ENCODE results near the gene HSBP1L1.

The HSBP1L1 gene

GRCh38 chr18:79936641-79937040, 27.8 kb upstream of the HSBP1L1 start:
- no peaks in the 10 kb centered on the region for H3K36me3 ChIP-seq (ENCODE audit: insufficient read depth, low read length)
- no peak overlapping the region for H3K9ac ChIP-seq (ENCODE audit: low read depth, low read length)
- H3K9me3 ChIP-seq (ENCODE audit: control insufficient read depth, insufficient read depth, low read length): no peaks in the 10 kb centered on the region; the same call in 1 of the 2 replicates
- H3K4me1 ChIP-seq (ENCODE audit: insufficient read depth, low read length): no peaks in the 10 kb centered on the region

DNA sequence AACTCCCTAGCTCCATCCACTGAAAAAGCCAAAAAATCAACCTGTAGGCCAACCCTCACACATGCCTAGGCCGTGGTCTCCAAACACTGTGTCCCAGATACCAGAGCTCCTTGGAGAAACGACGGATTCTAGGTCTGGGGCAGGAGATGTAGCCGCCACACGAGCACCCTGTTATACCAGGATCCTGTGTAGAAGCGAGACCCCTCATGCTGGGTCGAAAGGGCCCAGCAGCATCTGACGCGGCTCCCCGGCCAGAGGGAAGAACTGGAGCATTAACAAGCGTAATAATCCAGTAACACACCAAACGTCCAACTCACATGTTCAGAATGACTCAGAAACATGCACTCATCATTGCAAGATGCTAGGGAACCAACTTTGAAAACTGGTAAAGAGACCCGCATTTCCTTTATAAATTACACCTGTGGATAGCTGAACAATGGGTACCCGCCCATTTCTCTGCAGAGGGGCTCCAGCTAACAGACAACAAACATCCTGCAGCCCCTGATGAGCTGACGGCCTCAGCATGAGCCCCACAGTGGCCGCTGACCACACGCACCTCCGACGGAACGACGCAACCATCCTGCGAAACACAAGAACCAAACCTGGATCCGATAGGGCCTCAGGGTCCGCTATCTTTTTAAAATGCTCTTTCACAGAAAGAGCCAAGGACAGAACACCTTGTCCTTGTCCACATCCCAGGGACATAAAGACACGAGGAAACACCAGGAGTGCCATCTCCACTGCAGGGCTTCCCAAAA, 27.2 kb upstream of the HSBP1L1 start:
- Histone ChIP-seq H3K36me3 (ENCODE audit: insufficient read depth, low read length) (no peaks in the 10 kb centered on the region), H3K9me3 (ENCODE audit: control insufficient read depth, insufficient read depth, low read length) (no peaks in the 10 kb centered on the region; the same call in 1 of the 2 replicates), H3K9ac (ENCODE audit: low read depth, low read length) (no peak overlapping the region), H3K4me1 (ENCODE audit: insufficient read depth, low read length) (no peaks in the 10 kb centered on the region)

DNA sequence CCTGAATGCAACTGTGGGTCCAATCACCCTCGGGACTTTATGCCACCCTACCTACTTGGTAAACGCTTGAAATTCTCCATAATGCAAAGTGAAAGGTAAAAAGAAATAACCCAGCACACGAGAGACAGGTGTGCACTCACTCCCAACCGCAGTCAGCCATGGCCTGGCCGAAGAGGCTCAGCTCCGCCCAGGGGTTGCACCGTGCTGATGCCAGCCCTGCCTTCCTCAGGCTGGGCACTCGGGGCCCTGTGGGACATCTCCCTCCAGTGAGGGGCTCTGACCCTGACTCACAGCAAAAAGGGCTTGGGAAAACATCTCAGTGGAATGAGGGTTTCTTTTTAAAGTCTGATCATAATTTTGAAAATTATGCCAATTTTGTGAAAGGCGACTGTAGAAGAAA, 26.2 kb upstream of the HSBP1L1 start:
- no peaks in the 10 kb centered on the region for H3K9me3 ChIP-seq (ENCODE audit: control insufficient read depth, insufficient read depth, low read length)
- no peaks in the 10 kb centered on the region for H3K36me3 ChIP-seq (ENCODE audit: insufficient read depth, low read length)
- H3K4me1 ChIP-seq (ENCODE audit: insufficient read depth, low read length): no peaks in the 10 kb centered on the region
- H3K9ac ChIP-seq (ENCODE audit: low read depth, low read length): no peak overlapping the region

DNA sequence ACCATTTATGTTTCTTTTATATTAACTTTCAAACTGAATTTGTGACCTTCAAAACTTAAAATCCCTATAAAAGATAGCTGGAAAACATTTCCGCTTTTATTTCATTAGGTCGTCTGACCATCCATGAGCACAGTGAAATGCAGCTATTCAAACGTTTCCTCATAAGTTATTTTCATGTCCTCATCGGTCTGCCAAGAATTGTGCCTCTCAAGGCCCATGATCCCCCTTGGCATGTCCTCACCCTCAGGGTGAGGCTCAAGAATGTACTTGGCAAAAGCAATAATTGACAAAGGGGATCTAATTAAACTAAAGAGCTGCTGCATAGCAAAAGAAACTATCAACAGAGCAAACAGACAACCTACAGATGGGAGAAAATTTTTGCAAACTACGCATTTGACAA, 25.3 kb upstream of the HSBP1L1 start:
- H3K4me1 ChIP-seq (ENCODE audit: insufficient read depth, low read length): no peaks in the 10 kb centered on the region
- H3K9me3 ChIP-seq (ENCODE audit: control insufficient read depth, insufficient read depth, low read length): no peaks in the 10 kb centered on the region
- no peak overlapping the region for H3K9ac ChIP-seq (ENCODE audit: low read depth, low read length)
- H3K36me3 ChIP-seq (ENCODE audit: insufficient read depth, low read length): no peaks in the 10 kb centered on the region

DNA sequence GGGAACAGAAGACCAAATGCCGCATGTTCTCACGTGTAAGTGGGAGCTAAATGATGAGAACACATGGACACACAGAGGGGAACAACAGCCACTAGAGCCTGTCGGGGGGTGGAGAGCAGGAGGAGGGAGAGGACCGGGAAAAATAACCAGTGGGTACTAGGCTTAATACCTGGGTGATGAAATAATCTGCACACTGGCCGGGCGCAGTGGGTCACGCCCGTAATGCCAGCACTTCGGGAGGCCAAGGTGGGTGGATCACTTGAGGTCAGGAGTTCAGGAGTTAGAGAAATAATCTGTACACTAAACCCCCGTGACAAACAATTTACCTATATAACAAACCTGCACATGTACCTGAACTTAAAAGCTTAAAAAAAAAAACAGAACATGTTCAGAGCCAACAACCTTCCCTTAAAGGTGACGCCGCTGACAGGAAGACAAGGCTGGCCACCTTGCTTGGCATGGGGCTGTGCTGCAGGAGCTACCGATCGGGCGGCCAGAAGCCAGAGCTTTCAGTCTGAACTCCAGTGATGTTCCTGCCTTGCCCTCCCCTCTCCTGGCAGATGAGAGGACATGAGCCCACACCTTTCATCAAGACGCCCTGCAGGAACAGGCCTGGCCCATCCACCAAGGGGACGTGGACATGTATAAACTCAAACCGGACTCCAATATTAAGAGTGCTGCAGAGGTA, 24.2 kb upstream of the HSBP1L1 start:
- Histone ChIP-seq H3K36me3 (ENCODE audit: insufficient read depth, low read length) (no peaks in the 10 kb centered on the region), H3K4me1 (ENCODE audit: insufficient read depth, low read length) (0 out of 2 replicates have a peak, but pooled peaks cover 5% of the 10 kb centered on the region), H3K9me3 (ENCODE audit: control insufficient read depth, insufficient read depth, low read length) (no peaks in the 10 kb centered on the region), H3K9ac (ENCODE audit: low read depth, low read length) (no peak overlapping the region)

- Histone ChIP-seq H3K9ac (ENCODE audit: low read depth, low read length) (no peak overlapping the region), H3K4me1 (ENCODE audit: insufficient read depth, low read length) (0 out of 2 replicates have a peak, but pooled peaks cover 5% of the 10 kb centered on the region), H3K9me3 (ENCODE audit: control insufficient read depth, insufficient read depth, low read length) (no peaks in the 10 kb centered on the region), H3K36me3 (ENCODE audit: insufficient read depth, low read length) (no peaks in the 10 kb centered on the region)
These were observed 23.5 kb upstream of the HSBP1L1 start for GRCh38 chr18:79940814-79941472.

DNA sequence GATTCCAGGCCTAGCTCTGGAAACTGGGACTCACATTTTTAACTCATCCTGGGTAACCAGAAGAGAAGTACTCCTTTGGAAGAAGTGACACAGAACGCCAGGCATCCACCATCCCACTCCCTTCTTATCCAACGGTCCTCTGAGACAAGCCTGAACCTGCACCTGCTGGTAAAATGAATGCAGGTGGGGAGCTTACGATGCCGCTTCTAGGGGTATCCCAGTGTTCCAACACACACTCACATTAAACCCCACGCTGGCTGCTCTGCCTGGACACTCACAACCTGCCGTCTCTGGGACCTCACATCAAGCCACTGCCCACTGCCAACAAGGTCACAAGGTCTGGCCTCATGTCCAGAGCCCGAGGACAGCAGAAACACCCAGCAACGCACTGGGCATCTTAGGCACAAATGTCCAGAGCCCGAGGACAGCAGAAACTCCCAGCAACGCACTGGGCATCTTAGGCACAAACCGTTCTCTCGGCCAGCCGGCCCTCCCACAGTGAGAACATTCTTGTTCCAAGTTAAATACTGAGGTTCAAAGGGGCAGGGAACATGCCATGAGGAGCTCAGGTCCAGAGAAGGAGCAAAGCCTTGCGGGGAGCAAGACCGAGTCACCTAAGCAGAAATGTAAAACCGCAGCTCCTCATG, 22.8 kb upstream of the HSBP1L1 start:
- Histone ChIP-seq H3K9ac (ENCODE audit: low read depth, low read length) (no peak overlapping the region), H3K4me1 (ENCODE audit: insufficient read depth, low read length) (0 out of 2 replicates have a peak, but pooled peaks cover 5% of the 10 kb centered on the region), H3K9me3 (ENCODE audit: control insufficient read depth, insufficient read depth, low read length) (no peaks in the 10 kb centered on the region), H3K36me3 (ENCODE audit: insufficient read depth, low read length) (no peaks in the 10 kb centered on the region)

DNA sequence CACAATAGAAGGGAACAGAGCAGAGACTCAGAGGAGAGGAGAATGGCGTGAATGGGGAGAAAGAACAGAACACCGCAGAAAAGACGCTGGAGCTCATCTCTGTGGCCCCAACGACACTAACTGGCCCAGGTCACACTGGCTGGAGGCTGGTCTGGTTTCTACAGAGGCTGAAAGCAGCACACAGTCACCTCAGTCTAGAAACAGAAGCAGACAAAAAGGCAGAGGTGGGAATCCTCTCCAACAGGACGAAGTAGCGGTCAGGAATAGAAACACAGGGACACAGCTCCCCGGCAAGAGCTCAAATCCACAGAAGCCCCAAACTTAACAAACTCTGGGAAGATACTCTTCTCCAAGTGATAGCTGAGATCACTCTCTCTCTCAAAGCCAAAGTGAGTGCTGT, 22.2 kb upstream of the HSBP1L1 start:
- Histone ChIP-seq H3K36me3 (ENCODE audit: insufficient read depth, low read length) (no peaks in the 10 kb centered on the region), H3K9ac (ENCODE audit: low read depth, low read length) (no peak overlapping the region), H3K9me3 (ENCODE audit: control insufficient read depth, insufficient read depth, low read length) (no peaks in the 10 kb centered on the region), H3K4me1 (ENCODE audit: insufficient read depth, low read length) (0 out of 2 replicates have a peak, but pooled peaks cover 5% of the 10 kb centered on the region)

DNA sequence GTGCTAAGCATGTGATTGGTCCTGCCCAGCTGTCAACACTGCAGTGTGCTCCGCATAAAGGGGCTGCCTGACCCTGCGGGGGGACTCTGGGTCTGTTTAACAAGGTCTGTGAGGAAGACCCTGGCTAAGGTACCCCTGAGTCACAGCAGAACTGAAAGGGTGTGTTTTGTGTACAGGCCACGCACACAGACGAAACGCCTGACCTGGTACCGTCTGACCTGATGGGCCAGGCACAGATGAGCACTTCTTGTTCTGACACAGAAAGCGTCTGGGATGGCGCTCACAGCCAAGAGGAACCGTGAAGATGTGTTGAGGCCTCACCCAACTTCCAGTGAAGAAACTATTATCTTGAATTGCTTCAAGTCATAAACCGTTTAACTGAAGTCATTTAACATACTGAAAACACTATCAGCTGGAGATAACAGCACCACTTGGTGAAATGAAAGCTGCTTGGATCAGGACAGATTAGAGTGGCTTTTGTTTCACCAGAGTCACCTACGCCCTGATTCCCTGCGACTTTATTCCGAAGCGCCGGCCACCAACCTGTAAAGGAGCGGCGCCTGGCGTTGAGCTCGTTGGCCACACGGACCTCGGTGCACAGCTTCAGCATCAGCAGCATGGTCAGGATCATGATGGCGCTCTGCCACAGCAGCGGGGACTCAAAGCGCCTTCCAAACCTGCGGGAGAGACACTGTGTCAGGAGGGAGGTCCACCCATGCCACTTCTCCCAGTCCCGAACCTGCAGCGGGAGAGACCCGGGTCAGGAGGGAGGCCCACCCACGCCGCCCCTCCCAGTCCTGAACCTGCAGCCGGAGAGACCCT, 21.4 kb upstream of the HSBP1L1 start:
- H3K36me3 ChIP-seq (ENCODE audit: insufficient read depth, low read length): no peaks in the 10 kb centered on the region
- H3K4me1 ChIP-seq (ENCODE audit: insufficient read depth, low read length): 0 out of 2 replicates have a peak, but pooled peaks cover 5% of the 10 kb centered on the region
- H3K9me3 ChIP-seq (ENCODE audit: control insufficient read depth, insufficient read depth, low read length): no peaks in the 10 kb centered on the region
- H3K9ac ChIP-seq (ENCODE audit: low read depth, low read length): no peak overlapping the region

DNA sequence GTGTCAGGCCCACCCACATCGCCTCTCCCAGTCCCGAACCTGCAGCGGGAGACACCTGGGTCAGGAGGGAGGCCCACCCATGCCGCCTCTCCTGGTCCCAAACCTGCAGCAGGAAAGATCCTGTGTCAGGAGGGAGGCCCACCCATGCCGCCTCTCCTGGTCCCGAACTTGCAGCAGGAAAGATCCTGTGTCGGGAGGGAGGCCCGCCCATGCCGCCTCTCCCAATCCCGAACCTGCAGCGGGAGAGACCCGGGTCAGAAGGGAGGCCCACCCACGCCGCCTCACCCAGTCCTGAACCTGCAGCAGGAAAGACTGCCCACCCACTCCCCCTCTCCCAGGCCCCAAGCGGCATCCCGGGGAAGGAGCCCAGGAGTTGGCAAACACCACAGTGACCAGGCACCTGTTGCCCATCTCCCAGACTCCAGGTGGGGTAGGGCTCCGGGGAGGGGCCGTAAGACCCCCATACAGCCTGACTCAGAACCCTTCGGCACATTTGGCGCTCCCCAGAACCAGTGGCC, 20.8 kb upstream of the HSBP1L1 start:
- Histone ChIP-seq H3K4me1 (ENCODE audit: insufficient read depth, low read length) (0 out of 2 replicates have a peak, but pooled peaks cover 5% of the 10 kb centered on the region), H3K9me3 (ENCODE audit: control insufficient read depth, insufficient read depth, low read length) (no peaks in the 10 kb centered on the region), H3K9ac (ENCODE audit: low read depth, low read length) (no peak overlapping the region), H3K36me3 (ENCODE audit: insufficient read depth, low read length) (no peaks in the 10 kb centered on the region)

DNA sequence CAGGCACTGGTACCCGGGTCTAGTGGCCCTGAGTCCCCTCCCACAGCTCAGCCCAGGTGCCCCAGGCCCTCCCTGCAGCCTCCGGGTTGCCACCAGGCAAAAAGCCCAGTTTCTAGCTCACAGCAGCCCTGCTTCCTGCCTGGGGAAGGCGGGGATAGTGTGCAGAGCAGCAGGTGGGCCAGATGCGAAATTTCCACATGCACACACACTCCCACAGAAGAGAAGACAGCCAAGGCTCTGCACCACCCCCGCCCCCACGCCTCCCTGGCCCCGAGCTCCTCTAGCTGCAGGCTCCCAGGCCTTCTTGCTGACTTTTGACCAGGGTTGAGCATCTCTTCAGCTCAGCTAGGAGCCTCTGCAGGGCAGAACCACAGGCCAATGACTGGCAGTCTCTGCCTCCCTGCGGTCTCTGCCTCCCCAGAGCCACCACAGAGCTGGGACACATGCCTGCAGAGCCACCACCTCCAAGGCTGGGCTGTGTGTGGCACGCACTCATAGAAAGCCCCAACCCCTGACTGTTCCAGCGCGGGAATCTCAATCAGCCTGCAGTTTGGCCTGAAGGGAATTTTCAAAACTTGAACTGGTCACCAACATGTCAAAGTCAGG, 20.2 kb upstream of the HSBP1L1 start:
- Histone ChIP-seq H3K9ac (ENCODE audit: low read depth, low read length) (no peak overlapping the region), H3K4me1 (ENCODE audit: insufficient read depth, low read length) (0 out of 2 replicates have a peak, but pooled peaks cover 5% of the 10 kb centered on the region), H3K9me3 (ENCODE audit: control insufficient read depth, insufficient read depth, low read length) (no peaks in the 10 kb centered on the region), H3K36me3 (ENCODE audit: insufficient read depth, low read length) (no peaks in the 10 kb centered on the region)

- Histone ChIP-seq H3K4me1 (ENCODE audit: insufficient read depth, low read length) (0 out of 2 replicates have a peak, but pooled peaks cover 5% of the 10 kb centered on the region), H3K9me3 (ENCODE audit: control insufficient read depth, insufficient read depth, low read length) (no peaks in the 10 kb centered on the region), H3K36me3 (ENCODE audit: insufficient read depth, low read length) (no peaks in the 10 kb centered on the region), H3K9ac (ENCODE audit: low read depth, low read length) (no peak overlapping the region)
These were observed 19.7 kb upstream of the HSBP1L1 start for GRCh38 chr18:79944746-79945117.
